Amniotic epithelial cell (primary cell): ENCODE measurements around the gene TAS1R1.
"Not testable (repeated sequence)": the region's sequence is repeated elsewhere in the genome, so short reads cannot be mapped to it uniquely, and the experiment has no call there.

ENCODE experiments used
- DNase-seq: peaks from one replicate; pipeline ENCODE4 v3.0.0-alpha.2; 2010; ENCODE audit warnings: low read depth

Gene TAS1R1

DNA sequence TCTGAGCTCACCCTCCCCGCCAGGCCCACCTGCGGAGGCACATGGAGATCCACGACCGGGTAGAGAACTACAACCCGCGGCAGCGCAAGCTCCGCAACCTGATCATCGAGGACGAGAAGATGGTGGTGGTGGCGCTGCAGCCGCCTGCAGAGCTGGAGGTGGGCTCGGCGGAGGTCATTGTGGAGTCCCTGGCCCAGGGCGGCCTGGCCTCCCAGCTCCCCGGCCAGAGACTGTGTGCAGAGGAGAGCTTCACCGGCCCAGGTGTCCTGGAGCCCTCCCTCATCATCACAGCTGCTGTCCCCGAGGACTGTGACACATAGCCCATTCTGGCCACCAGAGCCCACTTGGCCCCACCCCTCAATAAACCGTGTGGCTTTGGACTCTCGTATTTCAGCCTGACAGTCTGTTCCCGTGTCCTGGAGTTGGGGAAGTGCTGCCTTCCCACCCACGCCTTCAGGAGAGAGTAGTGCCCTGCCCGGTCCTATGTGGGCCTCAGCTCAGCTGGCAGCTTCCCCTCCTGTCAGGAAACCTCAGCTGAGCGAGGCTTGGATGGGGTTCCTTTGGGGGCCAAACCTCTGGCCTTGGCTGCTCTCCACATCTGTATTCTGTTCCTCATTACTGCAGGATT is 33.9 kb downstream of the TAS1R1 start:
- no peak for DNase-seq

DNA sequence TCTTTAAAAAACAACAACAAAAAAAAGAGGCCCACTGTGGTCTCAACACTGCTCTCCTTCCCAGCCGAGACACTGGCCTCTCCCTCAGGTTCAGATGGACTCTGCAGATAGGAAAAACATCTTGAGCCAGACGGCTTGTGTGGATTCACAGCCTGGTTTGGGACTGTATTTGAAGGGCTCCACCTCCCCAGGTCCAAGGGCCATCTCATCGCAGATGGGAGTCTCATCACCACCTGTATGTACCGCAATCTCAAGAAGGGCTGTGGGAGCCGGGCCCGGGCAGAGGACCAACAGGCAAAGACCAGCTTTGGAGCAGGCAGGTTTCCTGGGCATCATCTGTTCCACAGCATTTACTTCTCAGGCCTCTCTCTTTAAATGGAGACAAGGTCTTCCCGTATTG is 34.9 kb downstream of the TAS1R1 start:
- DNase-seq: no peak

DNA sequence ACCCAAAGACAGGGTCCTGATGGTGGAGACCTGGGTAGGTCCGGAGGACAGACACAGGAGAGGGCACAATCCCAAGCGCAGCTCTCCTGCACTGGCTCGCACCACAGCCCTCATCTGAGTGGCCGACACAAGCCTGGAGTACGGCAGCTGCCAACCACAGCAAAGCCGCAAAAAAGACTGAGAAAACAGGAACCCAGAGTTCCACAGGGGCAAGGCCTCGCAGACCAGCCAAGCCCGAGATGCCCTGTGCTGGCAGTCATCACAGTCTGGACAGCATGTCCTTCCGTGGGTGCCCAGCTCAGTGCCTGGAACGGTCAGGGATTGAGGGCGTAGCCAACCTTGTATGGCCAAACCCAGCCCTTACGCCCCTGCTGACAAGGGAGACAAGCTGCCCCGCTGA is 36.1 kb downstream of the TAS1R1 start:
- no peak for DNase-seq

DNA sequence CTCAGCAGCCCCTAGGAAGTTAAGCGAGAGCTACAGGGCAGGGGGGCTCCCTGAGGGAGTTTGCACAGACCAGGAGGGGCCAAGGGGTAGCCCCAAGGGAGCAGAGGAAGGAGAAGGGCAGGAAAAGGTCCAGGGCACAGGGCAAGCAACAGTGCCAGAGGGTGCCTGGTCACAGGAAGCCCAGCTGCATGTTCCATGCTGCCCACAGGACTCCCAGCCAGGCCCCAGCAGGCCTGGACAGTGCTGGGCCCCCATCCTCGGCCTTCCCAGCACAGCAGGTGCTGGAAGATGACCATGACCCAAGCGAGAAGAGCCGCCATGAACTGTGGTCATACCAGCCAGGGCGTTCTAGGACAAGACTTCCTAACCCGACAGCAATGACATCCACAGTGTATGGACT is 36.5 kb downstream of the TAS1R1 start:
- no peak for DNase-seq

DNA sequence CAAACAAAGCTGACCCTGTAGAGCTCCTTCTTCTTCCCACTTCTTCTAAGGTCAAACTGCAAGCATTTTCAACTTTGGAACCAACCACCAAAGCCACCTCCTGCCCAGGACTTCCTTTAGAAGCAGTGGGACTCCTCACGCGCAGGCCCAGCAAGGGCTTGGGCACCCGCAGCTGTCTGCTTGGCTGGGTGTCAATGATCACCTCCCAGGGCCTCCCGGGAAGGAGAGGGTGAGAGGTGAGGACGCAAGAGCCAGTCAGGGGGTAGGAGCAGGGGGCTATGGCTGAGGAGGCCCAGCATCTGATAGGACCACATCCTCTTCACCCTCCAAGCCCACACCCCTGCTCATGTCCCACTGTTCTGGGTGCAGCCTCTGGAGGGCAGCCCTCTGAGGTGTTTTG is 37.3 kb downstream of the TAS1R1 start:
- no peak for DNase-seq

DNA sequence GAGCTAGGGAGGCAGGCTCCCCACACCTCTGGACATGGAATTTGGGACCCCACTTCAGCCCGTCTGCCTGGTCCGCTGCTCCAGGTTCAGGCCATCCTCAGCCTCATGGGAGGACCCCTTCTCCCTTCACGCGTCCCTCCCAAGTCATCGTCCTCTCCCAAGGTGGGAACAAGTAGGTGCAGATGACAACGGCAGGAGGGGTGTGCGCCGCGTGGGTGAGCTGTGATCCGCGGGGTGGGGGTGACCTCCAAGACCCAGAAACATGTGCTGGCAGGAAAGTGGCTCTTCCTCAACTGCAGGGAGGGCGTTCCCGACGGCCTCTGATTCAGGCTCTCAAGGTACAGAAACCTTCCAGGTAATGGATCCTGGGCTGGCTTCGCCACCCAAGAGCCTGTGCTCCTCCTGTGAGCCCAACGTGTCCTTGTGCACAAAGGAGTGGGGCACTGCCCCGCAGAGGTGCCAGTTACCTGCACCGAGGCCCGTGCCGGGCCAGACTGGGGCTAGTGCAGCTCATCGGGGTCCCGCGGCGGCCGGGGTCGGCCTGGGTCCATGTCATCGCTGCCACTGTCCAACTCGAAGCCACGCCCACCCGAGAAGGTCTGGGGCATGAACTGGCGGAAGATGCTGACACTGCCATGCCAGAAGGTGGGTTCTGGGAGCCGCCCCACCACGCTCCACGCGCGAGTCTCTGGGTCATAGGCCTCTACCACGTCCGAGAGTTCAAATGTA is 37.9 kb downstream of the TAS1R1 start:
- no peak for DNase-seq

DNA sequence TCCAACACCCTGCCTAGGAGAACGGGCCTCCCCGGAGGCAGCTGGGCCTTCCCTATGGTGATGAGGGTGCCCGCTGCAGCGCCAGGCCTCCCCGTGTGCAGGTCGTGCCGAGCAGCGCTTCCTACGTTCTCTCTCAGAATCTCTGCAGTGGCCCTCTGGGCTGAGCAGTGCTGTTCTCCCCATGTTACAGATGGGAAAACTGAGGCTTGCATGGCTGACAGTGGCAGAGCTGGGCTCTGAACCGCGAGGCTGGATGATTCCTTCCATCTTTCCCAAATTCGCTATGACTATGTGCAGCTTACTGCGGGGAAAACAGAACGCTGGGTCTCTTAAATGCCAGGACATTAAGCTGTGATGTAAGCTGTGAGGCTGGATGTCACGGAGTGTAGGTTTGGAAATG is 38.7 kb downstream of the TAS1R1 start:
- DNase-seq: no peak

DNA sequence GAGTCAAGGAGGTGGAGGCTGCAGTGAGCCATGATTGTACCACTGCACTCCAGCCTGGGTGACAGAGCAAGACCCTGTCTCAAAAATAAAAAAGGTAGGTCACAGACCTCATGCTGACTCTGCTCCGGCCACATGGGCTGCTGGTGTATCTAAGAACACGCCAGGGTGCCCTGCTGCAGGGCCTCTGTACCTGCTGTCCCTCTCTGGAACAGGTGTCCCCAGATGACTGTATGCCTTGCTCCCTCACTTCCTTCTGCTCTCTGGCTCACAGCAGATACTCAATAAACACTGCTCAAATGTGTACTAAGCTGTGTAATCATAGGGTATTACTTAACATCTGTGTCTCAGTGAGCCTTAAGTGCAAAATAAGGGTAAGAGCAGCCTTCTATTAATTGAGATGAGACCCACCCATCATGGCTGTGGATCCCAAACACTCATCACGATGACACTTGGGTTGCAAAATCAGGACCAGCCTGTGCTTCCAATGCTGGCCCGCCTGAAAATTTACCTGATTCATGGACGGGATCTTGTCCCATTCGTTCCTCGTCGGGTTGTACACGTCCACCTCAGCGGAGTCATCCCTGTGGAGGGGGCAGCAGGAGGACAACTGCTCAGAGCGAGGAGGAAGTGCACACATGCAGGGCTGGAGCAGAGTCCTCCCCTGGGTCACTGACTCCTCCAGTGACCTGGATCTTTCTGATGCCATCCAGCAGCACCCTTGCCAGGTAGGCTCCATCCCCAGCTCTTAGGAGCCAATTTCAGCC is 40.1 kb downstream of the TAS1R1 start:
- DNase-seq: no peak

DNA sequence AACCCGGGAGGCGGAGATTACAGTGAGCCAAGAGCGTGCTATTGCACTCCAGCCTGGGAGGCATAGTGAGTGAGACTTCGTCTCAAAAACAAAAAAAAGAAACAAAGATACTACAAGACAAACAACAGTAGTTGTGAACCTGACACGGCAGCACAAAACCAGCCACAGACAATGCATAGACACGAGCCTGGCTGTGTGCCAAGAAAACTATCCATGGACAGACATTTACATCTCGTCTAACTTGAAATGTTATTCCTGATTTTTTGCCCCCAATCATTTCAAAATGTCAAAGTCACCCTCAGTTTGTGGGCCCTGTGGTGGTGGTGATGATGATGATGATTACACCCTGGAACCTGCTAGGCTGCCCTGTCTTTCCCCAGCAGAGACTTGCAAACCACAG is 41.2 kb downstream of the TAS1R1 start:
- no peak for DNase-seq

DNA sequence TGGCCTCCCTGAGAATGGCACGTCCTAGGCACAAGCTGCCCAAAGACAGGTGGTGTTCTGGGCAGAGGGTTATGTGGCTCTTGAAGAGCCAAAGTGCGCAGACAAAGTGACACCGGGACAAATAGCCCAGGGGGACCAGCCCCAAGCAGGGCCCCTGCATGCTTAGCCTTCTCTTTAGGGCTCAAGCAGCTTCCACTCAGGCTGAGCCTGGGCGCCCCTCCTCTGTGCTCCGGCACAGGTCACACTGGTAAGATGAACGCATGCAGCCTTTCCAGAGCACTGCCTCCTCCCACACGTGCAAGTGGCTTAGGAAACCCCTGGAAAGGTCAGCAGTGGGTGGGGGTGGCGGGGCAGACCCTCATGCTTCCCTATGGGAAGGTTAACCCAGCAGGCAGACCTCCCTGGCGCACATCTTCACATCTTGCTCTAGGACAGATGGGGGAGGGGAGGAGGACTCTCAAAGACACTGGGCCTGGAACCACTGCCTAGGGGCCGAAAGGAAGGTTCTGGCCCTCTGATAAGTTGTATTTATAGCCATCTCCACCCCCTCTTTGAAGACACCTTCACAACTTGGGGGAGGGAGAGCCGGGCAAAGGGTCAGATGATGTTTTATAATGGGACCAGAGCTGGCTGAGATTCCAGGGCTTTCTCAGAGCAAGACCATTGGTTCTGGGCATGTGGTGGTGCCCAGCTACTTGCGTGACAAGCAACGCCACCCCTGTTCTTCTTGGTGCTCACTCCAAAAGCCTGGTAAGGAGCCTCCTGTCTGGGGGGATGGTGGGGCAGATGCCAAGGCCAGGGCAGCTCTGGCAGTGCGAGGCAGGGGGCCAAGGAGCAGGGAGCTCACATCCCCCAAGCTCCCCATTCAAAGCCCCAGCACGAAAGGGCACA is 42.0 kb downstream of the TAS1R1 start:
- DNase-seq: no peak

DNA sequence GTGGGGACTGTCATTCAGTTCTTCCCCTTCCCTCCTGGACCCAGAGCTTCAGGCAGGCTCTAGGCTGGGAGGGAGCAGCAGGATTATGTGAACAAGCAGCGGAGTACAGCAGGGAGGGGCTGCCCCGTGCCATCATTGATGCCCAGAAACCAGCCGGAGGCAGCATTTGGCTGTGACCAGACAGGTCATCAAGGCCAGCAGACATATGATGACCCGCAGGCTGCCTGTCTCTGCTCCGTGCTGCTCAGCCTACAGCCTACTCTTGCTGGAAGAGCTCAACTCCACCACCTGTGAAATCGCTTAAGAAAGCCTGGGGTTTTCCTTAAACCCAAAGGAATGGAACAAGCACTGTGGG is 42.6 kb downstream of the TAS1R1 start:
- no peak for DNase-seq

DNA sequence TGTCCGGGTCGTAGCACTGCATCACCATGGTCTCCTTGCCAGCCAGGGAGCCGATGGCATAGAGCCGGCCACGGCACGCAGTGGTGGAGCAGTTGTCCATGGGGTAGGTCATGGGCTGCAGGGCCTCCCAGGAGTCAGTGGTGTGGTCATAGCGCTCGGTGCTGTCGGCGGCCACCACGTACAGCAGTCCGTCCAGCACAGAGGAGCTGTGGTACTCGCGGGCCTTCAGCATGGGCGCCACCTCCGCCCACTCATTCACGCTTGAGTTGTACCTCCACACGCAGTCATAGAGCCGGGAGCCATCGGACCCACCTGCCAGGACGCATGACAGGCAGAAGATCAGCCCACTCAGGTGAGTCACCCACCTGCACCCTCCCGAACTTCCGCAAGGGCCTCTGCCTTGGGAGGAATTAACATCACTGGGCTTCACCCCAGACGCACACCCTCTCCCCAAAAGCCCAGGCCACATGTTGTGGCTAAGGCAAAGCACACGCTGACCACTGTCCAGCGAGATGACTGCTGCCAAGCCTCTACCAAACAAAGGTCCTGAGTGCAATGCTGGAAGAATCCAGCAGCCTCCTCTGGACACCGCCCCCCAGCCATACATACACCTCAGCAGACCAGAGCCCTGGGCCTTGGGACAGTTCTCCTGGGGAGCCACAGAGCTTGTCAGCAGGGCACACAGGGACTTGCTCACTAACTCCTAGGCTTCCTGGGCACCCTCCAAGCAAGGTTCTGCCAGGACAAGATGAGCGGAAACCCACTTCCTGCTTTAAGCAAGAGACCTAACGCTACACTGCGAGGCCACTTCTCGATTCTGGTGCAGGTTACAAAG is 44.3 kb downstream of the TAS1R1 start:
- DNase-seq: no peak

DNA sequence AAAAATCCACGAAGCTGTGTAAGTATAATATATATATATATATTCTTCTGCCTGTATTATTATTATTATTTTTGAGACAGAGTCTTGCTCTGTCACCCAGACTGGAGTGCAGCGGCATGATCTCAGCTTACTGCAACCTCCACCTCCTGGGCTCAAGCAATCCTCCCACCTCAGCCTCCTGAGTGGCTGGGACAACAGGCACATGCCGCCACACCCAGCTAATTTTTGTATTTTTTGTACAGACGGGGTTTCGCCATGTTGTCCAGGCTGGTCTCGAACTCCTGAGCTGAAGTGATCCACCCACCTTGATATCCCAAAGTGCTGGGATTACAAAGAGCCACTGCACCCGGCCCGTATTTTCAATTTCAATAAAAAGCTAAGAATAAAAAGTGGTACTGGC is 44.9 kb downstream of the TAS1R1 start:
- DNase-seq: not testable (repeated sequence)

DNA sequence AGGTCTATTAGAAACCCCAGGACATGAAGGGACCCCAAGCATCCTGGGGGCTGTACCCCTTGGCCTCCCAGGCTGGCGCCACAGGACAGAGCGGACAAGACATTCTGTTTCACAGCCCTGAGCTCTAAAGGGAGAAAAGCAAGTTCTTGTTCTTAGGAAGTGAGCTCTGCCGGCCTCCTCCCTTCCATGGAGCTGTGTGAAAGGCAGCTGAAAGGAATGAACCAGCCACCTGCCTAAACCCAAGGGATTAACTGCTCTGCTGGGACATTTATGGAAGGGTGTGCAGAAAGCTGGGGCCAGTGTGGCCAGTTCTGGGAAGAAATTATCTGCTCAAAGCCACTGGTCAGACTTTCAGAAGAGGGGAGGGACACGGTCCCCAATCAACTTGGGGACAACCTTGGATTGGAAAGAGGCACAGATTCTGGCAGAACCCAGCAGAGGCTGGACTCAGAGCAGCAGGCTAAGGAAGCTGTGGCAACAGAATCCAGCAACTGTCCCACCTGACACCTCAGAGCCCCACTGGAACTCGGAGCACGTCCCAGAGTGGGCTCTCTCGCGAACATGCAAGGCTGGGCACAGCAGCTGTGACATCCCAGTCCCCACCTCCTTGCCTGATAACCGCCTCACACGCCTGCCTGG is 45.4 kb downstream of the TAS1R1 start:
- DNase-seq: peak; percentile 36

DNA sequence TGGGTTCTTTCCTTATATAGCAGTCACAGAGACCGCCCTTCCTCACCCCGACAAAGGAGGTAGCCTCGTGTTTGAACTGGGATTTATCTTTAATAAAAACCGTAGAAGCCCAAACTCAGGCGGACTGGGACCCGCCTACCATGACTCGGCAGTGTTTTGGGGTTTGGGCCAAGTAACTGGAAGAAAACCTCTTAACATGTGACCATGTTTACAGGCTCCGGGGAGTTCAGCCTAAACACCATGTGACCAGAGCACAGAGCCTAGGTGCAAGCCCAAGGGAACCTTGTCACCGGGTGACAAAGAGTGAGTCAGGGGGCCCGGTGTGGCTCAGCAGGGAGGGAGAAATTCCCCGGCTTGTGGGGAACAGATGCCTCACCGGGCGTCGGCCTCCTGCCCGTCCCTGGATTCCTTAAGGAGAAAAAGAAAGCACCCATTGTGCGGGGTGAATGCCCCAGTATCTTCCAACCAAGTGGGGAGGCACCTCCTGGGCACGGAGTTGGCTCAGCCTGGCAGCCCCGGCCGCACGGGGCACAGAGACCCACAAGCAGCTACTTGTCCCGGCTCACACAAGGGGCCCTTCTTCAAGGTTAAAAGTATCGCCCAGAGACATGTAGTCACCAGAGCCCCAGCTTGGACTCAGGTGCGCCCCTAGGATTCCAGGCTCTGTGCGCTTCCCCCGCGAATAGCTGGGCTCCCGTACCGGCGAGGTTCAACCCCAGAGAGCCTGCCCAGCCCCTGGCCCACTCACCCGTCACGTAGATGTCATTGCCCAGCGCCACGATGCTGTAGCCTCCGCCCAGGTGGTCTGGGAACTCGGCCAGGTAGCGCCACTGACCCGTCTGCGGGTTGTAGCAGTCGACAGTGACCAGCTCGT is 46.2 kb downstream of the TAS1R1 start:
- peak; percentile 92 for DNase-seq

DNA sequence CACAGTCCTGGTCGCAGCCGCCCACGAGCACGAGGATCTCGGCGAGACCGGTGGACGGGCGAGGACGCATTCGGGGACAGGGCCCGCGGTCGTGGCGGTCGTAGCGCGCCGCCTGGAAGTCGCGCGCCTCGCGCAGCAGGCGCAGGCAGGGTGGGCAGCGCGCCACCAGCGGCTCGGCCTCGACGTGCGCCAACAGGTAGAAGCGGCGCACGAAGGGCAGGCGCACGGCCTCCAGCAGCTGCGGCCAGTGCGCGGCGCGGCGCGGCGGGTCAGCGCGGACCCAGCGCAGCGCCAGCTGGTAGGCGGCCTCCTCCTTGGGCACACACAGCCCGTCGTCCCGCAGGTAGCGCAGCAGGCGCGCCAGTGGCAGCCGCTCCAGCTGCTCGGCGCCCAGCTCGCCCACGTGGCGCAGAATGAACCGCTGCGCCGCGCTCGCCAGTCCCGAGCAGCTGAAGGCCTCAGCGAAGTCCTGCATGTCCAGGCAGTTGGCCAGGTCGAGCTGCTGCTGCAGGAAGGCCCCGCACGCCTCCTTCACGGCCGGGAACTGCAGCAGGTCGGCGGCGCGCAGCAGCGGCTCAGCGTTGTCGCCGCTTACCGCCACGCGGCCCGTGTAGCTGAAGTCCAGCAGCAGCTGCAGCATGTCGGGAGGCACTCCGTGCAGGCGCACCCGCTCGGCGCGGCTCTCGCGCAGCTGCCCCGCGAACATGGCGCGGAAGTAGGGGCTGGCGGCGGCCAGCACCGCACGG is 47.0 kb downstream of the TAS1R1 start:
- peak; percentile 51 for DNase-seq

DNA sequence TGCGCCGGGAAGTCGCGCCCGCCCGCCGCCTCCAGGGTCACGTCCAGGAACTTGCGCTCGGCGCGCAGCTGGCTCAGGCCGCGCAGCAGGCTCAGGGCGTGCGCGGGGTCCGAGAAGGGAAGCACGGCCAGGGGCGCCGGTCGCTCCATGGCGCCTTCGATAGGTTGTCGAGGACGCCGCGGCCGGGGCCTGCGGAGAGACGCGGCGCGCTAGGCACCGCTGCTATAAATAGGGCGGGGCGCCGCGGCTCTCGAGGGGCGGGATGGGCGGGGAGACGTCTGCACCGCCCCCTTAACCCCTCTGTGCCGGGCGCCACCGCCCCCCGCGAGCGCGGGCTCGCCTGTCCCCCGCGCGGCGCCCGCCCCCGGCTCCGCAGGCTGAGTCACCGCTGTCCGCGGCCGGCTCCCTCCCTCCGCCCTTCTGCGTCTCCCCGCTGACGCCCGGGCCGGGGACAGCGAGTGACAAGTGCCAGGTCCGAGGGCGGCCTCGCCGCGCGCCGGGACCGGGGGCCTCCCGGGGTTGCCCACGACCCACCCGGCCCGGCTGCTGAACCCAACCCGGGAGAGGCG is 47.6 kb downstream of the TAS1R1 start, which contains the start of gene KLHL21:
Gene KLHL21, minus strand, starts transcription at position 201 of the 569 bp plus-strand sequence. Its CDS starts 52 bp downstream, at position 149.
- peak; percentile 78 for DNase-seq

DNA sequence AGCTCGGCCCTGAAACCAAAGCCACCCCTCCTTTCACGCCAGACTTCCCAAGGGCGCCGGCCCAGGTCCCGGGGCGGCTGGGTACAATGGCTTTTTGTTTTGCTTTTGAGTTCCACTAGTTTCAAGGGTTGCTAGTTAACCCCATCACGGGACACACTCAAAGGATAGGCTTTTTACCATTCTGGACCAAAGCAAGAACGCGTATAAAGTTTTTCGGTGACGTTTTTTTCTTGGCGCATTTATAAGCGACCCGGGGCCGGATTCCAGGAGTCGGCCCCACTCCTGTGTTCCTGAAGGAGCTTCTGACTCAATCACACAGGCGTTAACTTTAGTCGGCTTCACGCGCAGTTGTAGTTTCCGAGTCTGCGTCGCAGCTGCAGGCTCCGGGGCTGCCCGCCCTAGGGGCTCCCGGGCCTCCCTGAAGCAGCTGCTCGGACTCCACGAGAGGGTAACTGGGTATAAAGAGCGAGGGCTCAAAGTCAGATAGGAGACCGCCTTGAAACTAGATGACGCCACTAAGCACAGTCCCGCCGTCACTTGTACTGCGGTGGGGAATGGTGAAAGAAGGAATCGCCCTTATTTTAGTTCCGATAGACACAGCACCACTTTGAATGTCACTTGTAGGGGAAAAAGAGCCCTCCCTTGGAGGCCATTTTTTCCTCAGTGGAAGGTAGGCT is 48.3 kb downstream of the TAS1R1 start:
- peak; percentile 77 for DNase-seq
